Activated gamma-delta T cell treated with Interleukin-2 at 50 U/mL for 16 hours (primary cell): ENCODE results near the gene COL10A1.

Source experiments
- DNase-seq: peaks from one replicate; pipeline ENCODE4 v3.0.0-alpha.2; 2020

Gene COL10A1

GRCh38 chr6:116078522-116078921 is 47.4 kb downstream of the COL10A1 start:
- no peak for DNase-seq

DNA sequence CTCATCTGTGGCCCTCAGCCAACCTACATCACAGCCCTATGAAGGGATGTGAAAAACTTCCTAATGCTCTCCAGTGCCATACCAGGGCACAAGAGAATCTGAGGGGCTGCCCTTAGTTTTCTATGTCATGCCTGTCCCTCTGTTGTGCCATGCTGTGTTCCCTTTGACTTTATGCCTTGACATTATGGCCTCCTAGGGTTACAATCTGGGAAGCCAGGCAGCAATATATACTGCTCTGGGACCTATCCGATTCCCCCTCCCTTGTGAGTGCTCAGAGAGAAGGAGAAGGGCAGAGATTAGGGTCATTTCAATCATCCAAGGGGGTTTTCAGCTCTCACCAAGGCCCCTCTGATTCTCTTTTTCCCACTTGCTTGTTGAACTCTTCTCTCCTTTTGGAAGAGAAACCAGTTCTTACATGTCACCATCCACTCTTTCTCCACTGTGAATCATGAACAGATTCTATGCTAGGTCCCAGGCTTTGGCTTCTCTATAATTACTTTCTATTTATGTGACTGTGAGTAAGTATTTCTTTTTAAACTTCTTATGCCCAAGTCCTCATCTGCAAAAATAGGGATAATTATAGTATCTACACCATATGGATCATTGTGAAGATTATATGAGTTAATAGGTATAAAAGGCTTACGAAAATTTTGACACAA is 51.1 kb downstream of the COL10A1 start:
- no peak for DNase-seq

DNA sequence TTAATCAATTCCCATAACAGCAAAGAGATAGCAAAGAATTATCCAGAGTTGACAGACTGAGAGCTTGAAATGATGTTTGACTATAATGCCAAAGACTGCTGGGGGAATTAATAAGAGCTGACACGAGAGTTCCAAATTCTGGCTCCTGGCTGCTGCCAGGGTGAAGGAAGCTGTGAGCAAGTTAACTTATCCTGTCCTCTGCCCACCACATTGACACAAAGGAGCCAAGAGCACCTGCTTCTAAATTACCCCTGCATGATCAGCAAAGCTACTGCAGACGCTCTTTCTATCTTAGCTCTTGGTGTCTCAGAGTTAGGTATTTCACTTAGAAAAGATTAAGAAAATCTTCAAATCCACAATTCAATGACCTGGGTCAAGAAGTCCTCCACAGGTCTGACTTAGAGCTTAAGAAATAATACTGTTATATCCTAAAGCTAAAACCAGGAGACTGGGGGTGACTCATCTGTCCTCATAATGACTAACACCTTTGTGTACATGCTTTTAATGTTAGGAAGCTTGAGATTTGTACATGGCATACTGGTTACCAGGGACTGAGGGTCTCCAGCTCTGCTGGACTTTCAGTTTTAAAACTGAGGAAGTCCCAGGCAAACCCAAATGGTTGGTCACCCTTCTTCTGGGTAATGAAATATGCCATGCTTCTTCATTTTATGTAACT is 52.0 kb downstream of the COL10A1 start:
- DNase-seq, result no peak

- no peak for DNase-seq
These were observed 53.6 kb downstream of the COL10A1 start for GRCh38 chr6:116072368-116072767.

- DNase-seq, result no peak
These were observed 55.1 kb downstream of the COL10A1 start for GRCh38 chr6:116070616-116071389.

DNA sequence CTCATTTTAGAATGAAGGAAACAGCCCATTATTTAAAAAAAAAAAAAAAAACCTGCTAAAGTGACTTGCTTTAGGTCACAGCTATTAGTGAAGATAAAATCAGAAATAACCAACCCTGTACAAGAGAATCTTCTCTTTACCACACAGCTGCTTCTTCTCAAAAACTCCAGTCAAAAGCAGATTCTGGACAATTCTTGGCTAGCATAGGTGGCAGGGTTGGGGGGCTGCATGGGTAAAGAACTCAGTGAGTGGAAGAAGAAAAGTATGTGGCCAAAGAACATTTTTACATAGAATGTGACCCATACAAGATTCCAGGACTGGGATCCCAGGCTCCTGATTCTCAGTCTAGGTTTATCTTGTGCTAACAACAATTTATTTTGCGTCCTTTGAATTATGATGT is 55.8 kb downstream of the COL10A1 start:
- no peak for DNase-seq
